Endothelial cell of umbilical vein (primary cell): ENCODE results near the gene PKD1. TPM values are rescaled to one million over a fixed set of nuclear protein-coding genes. Genes with fewer than 3 reads are reported as not detected.

Experiments
- BruUV-seq: library from RNA; stranded (reverse); fragments of 400-500 nt; replicated peaks from 2 replicates; lab custom pipeline; 2021; lab: Mats Ljungman, UMichigan
- CTCF ChIA-PET: fragments of 300-600, 350-600 bp; sonication (Branson Sonifier 250); formaldehyde crosslinking; loops from one replicate; lab custom pipeline; 2021; ENCODE audit warnings: antibody characterized with exemption, inconsistent platforms; lab: Charles Lee
- POLR2A ChIA-PET: fragments of 300-600, 350-600 bp; sonication (Branson Sonifier 250); formaldehyde crosslinking; loops from one replicate; lab custom pipeline; 2021; ENCODE audit warnings: antibody characterized with exemption, inconsistent platforms; lab: Charles Lee
- DNase-seq: peaks from one replicate; pipeline ENCODE4 v3.0.0-alpha.2; 2011; ENCODE audit warnings: low read depth, low spot score
- FAIRE-seq: peaks from 2 replicates; lab custom pipeline; 2011; peaks lifted over from hg19 to GRCh38; lab: Jason Lieb, UNC
- H2AFZ ChIP-seq: 2 replicates; pipeline ENCODE4 v1.6.0; 2012; ENCODE audit warnings: low read depth, low read length, control low read depth, inconsistent platforms
- H3K27ac ChIP-seq: 2 replicates; pipeline ENCODE4 v1.5.1; 2011; ENCODE audit warnings: low read depth, mild to moderate bottlenecking, control low read depth, low read length, moderate library complexity; ENCODE audit not compliant: insufficient read depth
- H3K27me3 ChIP-seq, 2 experiments: 2 replicates each; pipeline versions ENCODE4 v1.6.0 to v1.6.1; 2011; ENCODE audit warnings: low read length in 2 of 2, mixed read lengths in 1 of 2; ENCODE audit not compliant: control insufficient read depth in 2 of 2, insufficient read depth in 2 of 2
- H3K36me3 ChIP-seq, 2 experiments: 2 replicates in 1 of 2; 3 replicates in 1 of 2; pipeline ENCODE4 v1.5.1; 2011; ENCODE audit warnings: low read length in 2 of 2, mild to moderate bottlenecking in 1 of 2, moderate library complexity in 1 of 2; ENCODE audit not compliant: control insufficient read depth in 2 of 2, insufficient read depth in 2 of 2; ENCODE audit errors: extremely low read depth in 1 of 2
- H3K4me1 ChIP-seq: 3 replicates; pipeline ENCODE4 v1.5.1; 2011; ENCODE audit warnings: mild to moderate bottlenecking, low read length; ENCODE audit not compliant: control insufficient read depth, insufficient read depth; ENCODE audit errors: extremely low read depth
- H3K4me2 ChIP-seq: 2 replicates; pipeline ENCODE4 v1.6.1; 2011; ENCODE audit warnings: low read length, control low read depth, mixed read lengths; ENCODE audit not compliant: insufficient read depth
- H3K4me3 ChIP-seq, 3 experiments: fragments of 200-600 bp in 1 of 3; sonication (generic), shearing (Covaris generic) in 1 of 3; replicated peaks in 1 of 3; 2 replicates each; pipeline ENCODE4 v1.5.1; 2011 to 2016; ENCODE audit warnings: control low read depth in 3 of 3, low read length in 3 of 3, mild to moderate bottlenecking in 2 of 3, inconsistent platforms in 1 of 3, low read depth in 1 of 3, moderate library complexity in 1 of 3; ENCODE audit not compliant: insufficient read depth in 1 of 3
- H3K79me2 ChIP-seq: 2 replicates; pipeline ENCODE4 v1.6.0; 2012; ENCODE audit warnings: low read length, inconsistent platforms; ENCODE audit not compliant: control insufficient read depth, insufficient read depth
- H3K9ac ChIP-seq: replicated peaks from 2 replicates; pipeline ENCODE3; 2011; ENCODE audit warnings: low read length, control low read depth; ENCODE audit not compliant: insufficient read depth; ENCODE audit errors: extremely low read depth
- H3K9me1 ChIP-seq: replicated peaks from 3 replicates; pipeline ENCODE4 v1.6.0; 2011; ENCODE audit warnings: mild to moderate bottlenecking, low read length; ENCODE audit not compliant: control insufficient read depth, insufficient read depth; ENCODE audit errors: extremely low read depth
- H3K9me3 ChIP-seq: replicated peaks from 2 replicates; pipeline ENCODE4 v1.5.1; 2012; ENCODE audit warnings: low read length, inconsistent platforms; ENCODE audit not compliant: control insufficient read depth, insufficient read depth
- H4K20me1 ChIP-seq: replicated peaks from 2 replicates; pipeline ENCODE3; 2011; ENCODE audit warnings: mild to moderate bottlenecking, low read length; ENCODE audit not compliant: control insufficient read depth, insufficient read depth; ENCODE audit errors: extremely low read depth
- CTCF ChIP-seq, 2 donors: IDR thresholded peaks; 1 replicate in 1 of 2; 2 replicates in 1 of 2; pipeline ENCODE4 v1.5.1; 2011; ENCODE audit warnings: low read length in 2 of 2, mild to moderate bottlenecking in 2 of 2, moderate library complexity in 2 of 2, control low read depth in 1 of 2, inconsistent platforms in 1 of 2, low read depth in 1 of 2; ENCODE audit not compliant: insufficient read depth in 1 of 2; ENCODE audit errors: extremely low read depth in 1 of 2
- GATA2 ChIP-seq: IDR thresholded peaks from 2 replicates; pipeline ENCODE4 v1.7.0; 2011; ENCODE audit warnings: low read depth, mild to moderate bottlenecking, moderate library complexity, mixed read lengths, low read length; ENCODE audit not compliant: insufficient read length, insufficient read depth
- POLR2A ChIP-seq: IDR thresholded peaks from 2 replicates; pipeline ENCODE4 v1.6.1; 2012; ENCODE audit warnings: low read depth, mild to moderate bottlenecking, control low read depth, low read length
- POLR2AphosphoS5 ChIP-seq: IDR thresholded peaks from 2 replicates; pipeline ENCODE4 v1.6.1; 2012; ENCODE audit warnings: low read depth, mild to moderate bottlenecking, control low read depth, low read length, moderate library complexity; ENCODE audit not compliant: insufficient read depth
- dilution Hi-C: fragments of 300-500 bp; cut with MboI; formaldehyde crosslinking; loops from one replicate; pipeline ENCODE4 v1.15.0; 2019; ENCODE audit warnings: low sequenced_read_pairs; ENCODE audit not compliant: extremely low pct_ligation_motif_present
- intact Hi-C: fragments of 100-400 bp; cut with micrococcal nuclease; formaldehyde crosslinking; loops from one replicate; pipeline ENCODE4 v1.10.0; 2022
- polyA plus RNA-seq, 4 experiments: library from polyadenylated mRNA; depleted of rRNA in 3 of 4; stranded (reverse) in 3 of 4; unstranded in 1 of 4; fragments of >200 nt; gene quantifications; 2 replicates each; pipeline versions ENCODE4 v1.2.1 to v1.2.3, GENCODE V29; 2011 to 2012; ENCODE audit warnings: missing spikeins in 1 of 4
- total RNA-seq: library from RNA; stranded (reverse); gene quantifications from 2 replicates; pipeline ENCODE4 v1.2.3, GENCODE V29; 2021
- TF ChIP-seq, protein P1 (sequence below): IDR thresholded peaks from 2 replicates; pipeline ENCODE4 v1.6.1; 2011; ENCODE audit not compliant: insufficient read depth, insufficient read length

PKD1 gene
- total and polyA plus RNA-seq, 2 donors (not counting 3 experiments of a cell fraction or from before 2014, with no cell fraction given) = 52.5 to 102 TPM

DNA sequence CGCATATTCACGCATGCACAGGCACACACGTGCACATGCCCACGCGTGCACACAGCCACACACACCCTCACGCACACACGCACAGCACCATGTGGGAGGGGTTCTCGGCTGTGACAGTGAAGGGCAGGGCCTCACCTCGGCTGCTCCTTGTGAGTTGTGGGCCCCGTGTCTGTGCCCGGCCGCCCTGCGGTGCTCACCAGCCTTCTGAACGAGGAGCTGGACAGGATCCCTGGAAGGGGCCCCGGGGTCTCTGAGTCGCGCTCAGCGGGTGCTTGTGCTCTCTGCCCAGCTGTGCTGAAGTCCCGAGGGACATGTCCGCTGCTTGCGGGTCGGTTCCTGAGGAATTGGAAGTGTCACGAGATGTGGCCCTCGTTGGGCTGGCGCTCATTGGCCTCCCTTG, 71.8 kb downstream of the PKD1 start:
- CTCF ChIA-PET = interaction anchor here (1.1 kb wide), 1 partner anchor 77 kb away, joined by 3 read pairs; no protein-coding TSS in a partner anchor
- POLR2A ChIA-PET = no interaction called here
- no peaks in the 10 kb centered on the region for H3K4me1 ChIP-seq

More for the DNA sequence above, 71.8 kb downstream of the PKD1 start:
- H3K27ac ChIP-seq = no peak overlapping the region
- intact Hi-C loops (no loop called here), dilution Hi-C loops (no loop called here)
- H3K9me3 ChIP-seq = no peaks in the 10 kb centered on the region
- no peaks in the 10 kb centered on the region for H3K79me2 ChIP-seq
- no peak overlapping the region for H3K4me2 ChIP-seq
- H2AFZ ChIP-seq = no peak overlapping the region
- TF ChIP-seq POLR2AphosphoS5 (no peak), GATA2 (no peak), POLR2A (no peak), CTCF (IDR thresholded peaks at IDR 0.05; ENCODE audit: extremely low read depth in 1 of 2, insufficient read depth in 1 of 2, low read depth in 1 of 2, low read length in 2 of 2) (no peak)
- TF ChIP-seq, protein P1, sequence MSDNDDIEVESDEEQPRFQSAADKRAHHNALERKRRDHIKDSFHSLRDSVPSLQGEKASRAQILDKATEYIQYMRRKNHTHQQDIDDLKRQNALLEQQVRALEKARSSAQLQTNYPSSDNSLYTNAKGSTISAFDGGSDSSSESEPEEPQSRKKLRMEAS = no peak
- H4K20me1 ChIP-seq = no peaks in the 10 kb centered on the region
- DNase-seq = no peak
- no peaks in the 10 kb centered on the region for H3K27me3 ChIP-seq
- no peak overlapping the region for H3K4me3 ChIP-seq
- peaks cover 0 to 47% of the 10 kb centered on the region in 2 experiments for H3K36me3 ChIP-seq
- no TSS peak for BruUV-seq
- H3K9ac ChIP-seq = no peak overlapping the region
- no peak for FAIRE-seq
- no peaks in the 10 kb centered on the region for H3K9me1 ChIP-seq
